ENCODE data around the gene RNASE13.

Gene RNASE13

DNA sequence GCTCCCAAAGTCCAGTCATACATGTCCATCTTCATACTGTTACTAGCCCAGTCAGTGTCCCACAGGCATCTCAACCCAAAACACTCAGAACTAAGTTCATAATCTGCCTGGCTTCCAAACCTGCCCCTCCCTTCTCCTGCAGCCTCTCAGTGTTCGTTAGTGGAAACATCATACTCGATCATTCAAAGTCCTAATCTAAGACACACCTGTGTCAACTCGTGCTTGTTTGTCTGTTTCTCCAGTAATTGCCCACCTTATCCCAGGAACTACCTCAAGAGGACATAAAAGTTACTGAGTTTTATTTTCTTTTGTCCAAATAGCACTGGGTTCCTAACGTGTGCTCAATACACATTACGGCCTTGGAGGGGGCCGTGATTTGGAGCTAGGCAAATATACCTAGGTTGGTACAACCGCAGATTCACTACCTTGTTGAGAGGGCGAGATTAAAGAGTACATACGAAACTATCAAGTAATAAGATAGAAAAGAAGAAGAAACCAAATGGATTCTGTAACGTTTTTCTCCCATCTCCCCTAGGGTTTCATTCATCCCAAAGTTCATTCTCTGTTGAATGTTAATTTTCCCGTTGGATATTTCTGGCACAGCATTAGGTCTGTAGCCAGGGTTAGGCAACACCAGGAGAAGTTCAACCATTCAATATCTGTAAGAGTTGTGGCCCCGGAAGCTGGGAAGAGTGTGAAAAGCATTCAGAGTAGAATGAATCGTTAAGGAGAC lies 26.2 kb upstream of the RNASE13 start:
- TF ChIP-seq, protein P1, sequence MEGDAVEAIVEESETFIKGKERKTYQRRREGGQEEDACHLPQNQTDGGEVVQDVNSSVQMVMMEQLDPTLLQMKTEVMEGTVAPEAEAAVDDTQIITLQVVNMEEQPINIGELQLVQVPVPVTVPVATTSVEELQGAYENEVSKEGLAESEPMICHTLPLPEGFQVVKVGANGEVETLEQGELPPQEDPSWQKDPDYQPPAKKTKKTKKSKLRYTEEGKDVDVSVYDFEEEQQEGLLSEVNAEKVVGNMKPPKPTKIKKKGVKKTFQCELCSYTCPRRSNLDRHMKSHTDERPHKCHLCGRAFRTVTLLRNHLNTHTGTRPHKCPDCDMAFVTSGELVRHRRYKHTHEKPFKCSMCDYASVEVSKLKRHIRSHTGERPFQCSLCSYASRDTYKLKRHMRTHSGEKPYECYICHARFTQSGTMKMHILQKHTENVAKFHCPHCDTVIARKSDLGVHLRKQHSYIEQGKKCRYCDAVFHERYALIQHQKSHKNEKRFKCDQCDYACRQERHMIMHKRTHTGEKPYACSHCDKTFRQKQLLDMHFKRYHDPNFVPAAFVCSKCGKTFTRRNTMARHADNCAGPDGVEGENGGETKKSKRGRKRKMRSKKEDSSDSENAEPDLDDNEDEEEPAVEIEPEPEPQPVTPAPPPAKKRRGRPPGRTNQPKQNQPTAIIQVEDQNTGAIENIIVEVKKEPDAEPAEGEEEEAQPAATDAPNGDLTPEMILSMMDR (IDR thresholded peaks at IDR 0.05): no peak
- no peak for TF ChIP-seq ZFX (IDR thresholded peaks at IDR 0.05; ENCODE audit: borderline replicate concordance)
- no peak overlapping the region for H3K27ac ChIP-seq

DNA sequence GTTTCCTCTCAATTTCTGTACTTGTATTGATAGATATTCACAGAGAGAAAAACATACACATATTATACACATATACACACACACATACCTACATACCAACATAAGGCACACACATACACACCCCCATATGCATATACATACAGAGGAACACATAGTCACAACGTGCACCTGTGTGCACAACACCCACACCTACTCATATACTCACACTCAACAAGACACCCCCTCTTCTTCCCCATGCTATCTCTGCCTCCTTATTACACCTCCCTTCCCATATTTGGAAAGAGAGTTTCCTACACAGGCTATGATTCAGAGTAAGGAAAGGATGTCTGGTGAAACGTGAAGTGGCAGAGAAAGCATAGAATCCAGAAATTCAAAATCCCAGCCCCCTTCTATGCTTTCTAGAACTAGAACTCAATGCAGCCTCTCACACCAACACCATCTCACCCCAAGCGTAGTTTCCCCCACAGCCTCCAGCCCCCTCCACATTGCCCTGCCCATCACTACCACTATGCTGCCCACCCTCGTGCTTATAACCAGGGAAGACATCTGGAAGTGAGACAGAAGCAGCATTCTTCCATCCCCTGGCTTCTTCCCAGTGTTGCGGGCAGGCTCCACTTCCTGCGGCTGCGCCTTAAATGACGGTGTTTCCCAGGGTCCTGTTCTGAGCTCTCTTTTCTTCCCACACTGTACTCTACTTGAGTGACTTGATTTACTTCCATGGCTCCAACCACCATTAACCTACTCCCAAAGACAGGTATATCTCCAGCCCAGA lies 25.4 kb upstream of the RNASE13 start:
- no peak overlapping the region for H3K27ac ChIP-seq
- no peak for TF ChIP-seq ZFX (IDR thresholded peaks at IDR 0.05; ENCODE audit: borderline replicate concordance)
- TF ChIP-seq, protein P1 (IDR thresholded peaks at IDR 0.05): no peak

DNA sequence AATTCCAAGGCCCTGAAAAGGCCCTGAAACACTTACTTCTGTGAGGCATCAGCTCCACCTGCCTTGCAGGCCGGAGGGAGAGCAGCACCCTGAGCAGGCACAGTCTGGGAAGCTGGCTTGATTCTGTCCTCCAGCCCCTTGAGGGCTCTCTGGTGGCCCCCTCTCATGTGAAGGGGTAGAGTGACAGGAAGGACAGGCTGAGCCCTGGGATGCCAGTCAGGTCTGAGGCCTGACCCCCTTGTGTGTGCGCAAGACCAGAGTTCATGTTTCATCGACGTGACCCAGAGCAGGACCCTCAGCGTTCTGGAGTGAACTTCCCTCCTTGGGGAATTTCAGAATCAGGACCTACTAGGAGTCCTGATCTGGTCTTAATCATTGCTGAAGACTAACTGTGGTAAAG lies 24.3 kb upstream of the RNASE13 start:
- TF ChIP-seq ZFX (IDR thresholded peaks at IDR 0.05; ENCODE audit: borderline replicate concordance): no peak
- no peak overlapping the region for H3K27ac ChIP-seq

DNA sequence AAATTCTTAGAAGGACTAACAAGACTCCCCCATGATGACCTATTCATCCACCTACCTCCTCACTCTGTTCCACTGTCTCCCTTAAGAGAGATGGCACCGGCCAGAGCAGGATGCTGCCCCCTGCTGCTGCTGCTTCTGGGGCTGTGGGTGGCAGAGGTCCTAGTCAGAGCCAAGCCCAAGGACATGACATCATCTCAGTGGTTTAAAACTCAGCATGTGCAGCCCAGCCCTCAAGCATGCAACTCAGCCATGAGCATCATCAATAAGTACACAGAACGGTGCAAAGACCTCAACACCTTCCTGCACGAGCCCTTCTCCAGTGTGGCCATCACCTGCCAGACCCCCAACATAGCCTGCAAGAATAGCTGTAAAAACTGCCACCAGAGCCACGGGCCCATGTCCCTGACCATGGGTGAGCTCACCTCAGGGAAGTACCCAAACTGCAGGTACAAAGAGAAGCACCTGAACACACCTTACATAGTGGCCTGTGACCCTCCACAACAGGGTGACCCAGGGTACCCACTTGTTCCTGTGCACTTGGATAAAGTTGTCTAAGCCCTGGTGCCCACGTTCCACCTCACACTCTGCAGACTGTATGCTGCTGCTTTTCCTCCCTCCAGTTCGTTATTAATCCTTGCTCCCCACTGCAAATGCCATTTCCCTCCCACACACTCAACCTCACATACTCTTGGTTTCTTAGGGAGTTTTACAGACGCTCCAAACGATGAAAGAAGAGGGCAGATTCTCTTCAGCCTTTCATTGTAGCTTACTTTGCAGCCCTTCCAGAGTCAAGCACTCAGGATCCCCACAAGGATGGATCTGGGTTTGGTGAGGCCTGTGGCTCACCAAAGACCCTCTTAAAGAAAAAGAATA lies 23.4 kb upstream of the RNASE13 start, which contains the start of gene RNASE8:
RNASE8 (plus strand) TSS at position 20 of the 873 bp plus-strand sequence; CDS start at position 91, 71 bp downstream.
- TF ChIP-seq, protein P1 (IDR thresholded peaks at IDR 0.05): no peak

DNA sequence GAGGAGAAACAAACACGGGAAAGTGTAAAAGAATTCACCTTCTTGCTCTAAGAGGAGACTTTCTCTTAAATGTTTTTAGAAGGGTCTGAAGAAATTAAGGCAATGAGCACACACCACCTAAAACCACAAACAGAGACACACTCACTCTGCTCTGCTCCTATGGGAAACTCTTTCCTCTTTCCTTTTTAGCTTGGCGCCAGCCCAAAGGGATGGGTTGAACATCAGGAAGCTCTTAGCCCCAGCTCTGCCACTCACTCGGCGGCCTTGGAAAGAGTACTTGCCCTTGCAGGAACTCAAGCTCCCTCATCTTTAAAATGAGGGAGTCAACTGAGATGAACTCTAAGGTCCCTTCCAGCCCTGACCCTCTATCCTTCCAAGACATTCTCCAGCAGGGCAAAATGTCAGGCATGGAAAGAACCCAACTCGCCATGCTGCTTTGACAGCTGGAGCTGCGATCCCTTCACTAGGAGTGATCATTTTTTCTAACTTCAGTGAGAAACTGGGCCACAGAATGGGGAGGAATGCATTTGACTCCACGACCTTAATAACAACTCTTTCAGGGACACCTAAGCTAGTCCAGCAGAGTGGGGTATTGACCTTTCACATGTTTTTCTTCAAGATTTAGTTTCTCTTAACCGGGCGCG lies 22.0 kb upstream of the RNASE13 start:
- H3K27ac ChIP-seq: no peak overlapping the region
- TF ChIP-seq ZFX (IDR thresholded peaks at IDR 0.05; ENCODE audit: borderline replicate concordance): no peak
- TF ChIP-seq, protein P1 (IDR thresholded peaks at IDR 0.05): no peak

More for the DNA sequence above, 23.4 kb upstream of the RNASE13 start, which contains the start of gene RNASE8:
- no peak within 1 kb of the TSS for H3K27ac ChIP-seq

DNA sequence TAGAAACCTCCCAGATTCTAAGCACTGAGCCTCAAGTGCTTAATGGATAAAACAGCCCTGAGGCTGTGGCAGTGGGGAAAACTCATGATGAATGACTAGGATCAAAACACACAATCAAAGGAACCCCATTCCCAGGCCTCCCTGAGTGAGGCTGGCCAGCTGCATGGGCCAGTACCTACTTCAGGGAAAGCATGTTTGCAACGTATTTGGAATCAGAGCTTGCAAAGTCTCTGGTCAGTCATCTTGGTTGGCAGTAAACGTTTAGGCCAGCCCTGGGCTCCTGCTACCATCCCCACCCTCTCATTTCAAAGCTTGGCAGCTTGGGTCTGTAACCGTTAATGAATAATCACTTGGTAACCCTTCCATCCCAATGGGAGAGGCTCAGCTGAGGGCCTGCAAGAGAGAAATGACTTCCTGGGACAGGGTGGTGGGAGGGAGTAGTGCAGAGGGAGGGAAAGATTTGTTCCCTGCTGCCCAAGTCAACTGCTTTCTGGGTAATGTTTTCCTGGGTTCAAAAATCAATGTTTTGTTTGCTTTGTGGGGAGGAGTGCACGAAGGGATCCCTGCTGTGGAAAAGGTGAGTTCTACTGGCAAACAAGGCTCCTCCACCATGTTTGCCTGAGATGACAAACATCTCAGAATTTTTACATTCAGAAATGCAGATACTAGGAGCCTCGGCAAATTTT lies 21.0 kb upstream of the RNASE13 start:
- no peak for TF ChIP-seq ZFX (IDR thresholded peaks at IDR 0.05; ENCODE audit: borderline replicate concordance)
- TF ChIP-seq, protein P1 (IDR thresholded peaks at IDR 0.05): no peak
- no peak overlapping the region for H3K27ac ChIP-seq

Data from 22Rv1 (cell line).